HG03039 (cell line): ENCODE results near the gene TFB2M.

Experiments
- ATAC-seq: cut with Tn5 transposase; IDR thresholded peaks from one replicate; pipeline ENCODE4 v1.9.1; 2021; ENCODE audit warnings: mild to moderate bottlenecking, moderate library complexity; ENCODE audit not compliant: unreplicated experiment

Gene TFB2M

GRCh38 chr1:246516126-246516525 lies 49.9 kb downstream of the TFB2M start:
- no peak for ATAC-seq

- ATAC-seq, result no peak
Observed at GRCh38 chr1:246515390-246516005, 50.6 kb downstream of the TFB2M start.

- no peak for ATAC-seq
Observed at GRCh38 chr1:246513619-246514343, 52.3 kb downstream of the TFB2M start.

GRCh38 chr1:246513041-246513440 lies 53.0 kb downstream of the TFB2M start:
- ATAC-seq, result no peak

GRCh38 chr1:246512635-246513034 lies 53.4 kb downstream of the TFB2M start:
- ATAC-seq, result no peak

- ATAC-seq, result no peak
Observed at GRCh38 chr1:246512230-246512629, 53.8 kb downstream of the TFB2M start.

GRCh38 chr1:246511203-246511602 lies 54.9 kb downstream of the TFB2M start:
- ATAC-seq, result no peak

GRCh38 chr1:246510147-246511030 lies 55.7 kb downstream of the TFB2M start:
- no peak for ATAC-seq

GRCh38 chr1:246508897-246509688 lies 57.0 kb downstream of the TFB2M start:
- no peak for ATAC-seq

GRCh38 chr1:246506674-246507481 lies 59.2 kb downstream of the TFB2M start, which contains the start of gene SMYD3:
Gene SMYD3 (minus strand): TSS chr1:246507279.
- ATAC-seq, result peak; percentile 92

- no peak for ATAC-seq
Observed at GRCh38 chr1:246506367-246506673, 59.7 kb downstream of the TFB2M start.

- no peak for ATAC-seq
Observed at GRCh38 chr1:246503341-246503740, 62.7 kb downstream of the TFB2M start.

- no peak for ATAC-seq
Observed at GRCh38 chr1:246497331-246497915, 68.6 kb downstream of the TFB2M start.

- ATAC-seq, result no peak
Observed at GRCh38 chr1:246492611-246493245, 73.3 kb downstream of the TFB2M start.

GRCh38 chr1:246491551-246492053 lies 74.5 kb downstream of the TFB2M start:
- ATAC-seq, result no peak
